ENCODE data around the gene TMED6.

- no peak for TF ChIP-seq POLR2A (IDR thresholded peaks at IDR 0.05; ENCODE audit: low read length)
- TF ChIP-seq GATA1 (IDR thresholded peaks at IDR 0.05; ENCODE audit: low read depth, low read length) = no peak
Measured at GRCh38 chr16:69314534-69314933, 37.1 kb downstream of the TMED6 start.
